ENCODE data around the gene ZNF714.
"Not testable (repeated sequence)": the region's sequence is repeated elsewhere in the genome, so short reads cannot be mapped to it uniquely, and the experiment has no call there.

Gene ZNF714

GRCh38 chr19:21133633-21134032 lies 51.6 kb downstream of the ZNF714 start:
- no peak for FAIRE-seq

DNA sequence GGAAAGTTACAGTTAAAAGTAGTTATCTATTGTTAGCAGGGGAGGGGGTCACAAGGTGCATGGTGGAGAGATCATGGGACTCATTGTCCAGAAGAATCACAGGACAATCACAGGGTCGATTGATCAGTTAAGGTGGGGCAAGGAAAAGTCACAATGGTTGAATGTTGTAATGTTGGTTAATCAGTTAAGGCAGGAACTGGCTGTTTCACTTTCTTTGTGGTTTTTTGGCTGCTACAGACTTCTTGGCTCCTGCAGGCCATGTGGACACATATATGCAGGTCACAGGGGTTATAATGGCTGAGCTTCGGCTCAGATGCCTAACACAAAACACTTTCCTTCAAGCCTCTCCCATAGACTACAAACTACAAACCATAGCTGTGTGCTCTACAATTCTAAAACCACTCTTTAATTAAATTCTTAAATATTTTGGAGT lies 52.9 kb downstream of the ZNF714 start:
- FAIRE-seq = no peak

- FAIRE-seq = no peak
Measured at GRCh38 chr19:21135433-21135832, 53.4 kb downstream of the ZNF714 start.

DNA sequence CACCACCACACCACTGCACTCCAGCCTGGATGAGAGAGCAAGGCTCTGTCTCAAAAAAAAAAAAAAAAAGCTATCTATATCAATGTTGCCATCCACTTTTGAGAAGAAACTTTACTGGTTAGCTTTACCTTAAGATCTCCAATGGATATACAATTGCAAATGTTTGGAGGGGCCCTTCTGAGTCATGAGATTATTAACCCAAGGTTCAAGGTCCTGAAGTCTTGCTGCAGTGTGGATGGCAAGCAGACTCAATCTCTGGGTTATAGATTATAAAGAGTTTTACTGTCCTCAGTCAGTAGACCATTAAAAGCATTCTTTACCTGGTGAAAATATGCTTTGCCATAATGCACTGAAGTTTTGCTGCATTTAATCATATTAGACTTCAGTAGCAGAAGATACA lies 56.1 kb downstream of the ZNF714 start:
- FAIRE-seq = no peak

GRCh38 chr19:21141006-21141405 lies 59.0 kb downstream of the ZNF714 start:
- FAIRE-seq = not testable (repeated sequence)

DNA sequence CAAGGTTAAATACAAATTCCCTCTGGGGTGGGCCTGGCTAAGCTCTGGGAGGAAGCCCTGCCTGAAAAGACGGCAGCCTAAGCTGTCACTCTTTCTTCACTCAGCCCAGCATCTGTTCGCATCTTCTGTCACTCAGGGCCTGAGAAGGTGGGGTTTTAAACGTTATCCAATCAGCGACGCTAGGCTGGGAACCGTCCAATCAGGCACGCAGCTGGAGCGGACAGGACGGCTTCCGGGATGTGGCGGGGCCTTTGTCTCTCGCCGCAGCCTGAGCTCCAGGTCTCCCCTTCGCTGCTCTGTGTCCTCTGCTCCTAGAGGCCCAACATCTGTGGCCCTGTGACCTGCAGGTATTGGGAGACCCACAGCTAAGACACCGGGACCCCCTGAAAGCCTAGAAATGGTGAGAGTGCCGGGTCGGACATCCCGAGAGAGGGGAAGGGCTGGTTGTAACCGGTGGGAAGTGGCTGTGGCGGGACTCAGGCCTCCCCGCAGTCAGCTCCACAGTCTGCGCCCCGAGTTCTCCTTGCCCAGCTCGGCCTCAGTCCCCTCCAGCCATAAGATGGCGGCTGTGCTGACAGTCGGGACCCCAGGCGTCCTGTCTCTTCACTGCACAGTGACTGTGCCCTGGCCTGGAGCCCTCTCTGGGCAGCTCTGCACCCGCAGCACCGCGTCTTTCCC lies 59.9 kb downstream of the ZNF714 start, which contains the start of gene ZNF431:
ZNF431 (plus strand) TSS at position 254 of the 678 bp plus-strand sequence; CDS start at position 398, 144 bp downstream.
- FAIRE-seq = peak; percentile 92

DNA sequence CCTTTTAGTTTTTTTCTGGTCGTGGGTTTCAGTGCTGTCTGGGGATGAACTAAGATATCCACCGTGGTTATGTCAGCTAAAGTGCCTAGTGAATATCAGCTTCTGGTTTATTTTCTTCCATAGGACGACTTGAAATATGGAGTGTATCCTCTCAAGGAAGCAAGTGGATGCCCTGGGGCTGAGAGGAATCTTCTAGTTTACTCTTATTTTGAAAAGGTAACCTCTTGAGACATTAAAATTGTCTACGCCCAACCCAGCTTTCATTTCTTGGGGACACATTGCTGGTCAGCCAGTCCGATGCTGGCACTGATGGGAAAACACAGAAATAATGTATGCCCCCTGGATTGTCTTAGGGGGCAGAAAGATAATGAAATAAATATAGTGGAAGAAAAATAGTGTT lies 61.4 kb downstream of the ZNF714 start:
- no peak for FAIRE-seq

DNA sequence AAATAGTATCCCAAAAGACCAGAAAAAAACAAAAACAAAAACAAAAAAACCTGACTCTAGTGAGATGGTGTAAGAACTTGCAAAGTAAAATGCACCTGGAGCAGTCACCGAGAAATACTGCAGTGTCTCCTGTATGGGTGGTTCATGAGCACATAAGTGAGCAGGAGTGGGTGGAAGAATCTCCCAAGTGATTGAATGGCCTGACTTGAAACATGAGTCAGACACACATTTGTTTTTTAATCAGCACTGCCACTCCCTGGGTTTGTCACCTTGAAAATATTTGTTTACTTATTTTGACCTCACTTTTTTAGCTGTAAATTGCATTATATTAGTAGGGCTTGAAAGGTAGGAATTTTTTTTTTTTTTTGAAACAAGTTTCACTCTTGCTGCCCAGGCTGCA lies 61.9 kb downstream of the ZNF714 start:
- no peak for FAIRE-seq

DNA sequence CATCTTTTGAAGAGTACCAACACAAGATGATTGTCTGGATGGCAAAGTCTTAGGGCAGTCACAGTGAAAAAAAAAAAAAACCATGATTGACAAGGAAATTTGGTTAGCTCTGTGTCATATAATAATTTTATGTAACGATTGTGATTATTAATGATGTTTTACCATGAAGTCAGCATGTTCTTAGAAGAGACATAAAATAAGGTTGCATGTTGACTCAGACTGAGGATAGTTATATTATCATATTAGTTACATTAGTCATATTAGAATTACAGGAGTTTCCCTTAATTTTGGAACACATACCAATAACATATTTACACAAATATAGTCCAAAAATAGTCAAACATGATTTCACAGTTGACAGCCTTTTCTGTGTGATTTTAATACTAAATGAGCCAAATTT lies 65.5 kb downstream of the ZNF714 start:
- peak; percentile 17 for FAIRE-seq

DNA sequence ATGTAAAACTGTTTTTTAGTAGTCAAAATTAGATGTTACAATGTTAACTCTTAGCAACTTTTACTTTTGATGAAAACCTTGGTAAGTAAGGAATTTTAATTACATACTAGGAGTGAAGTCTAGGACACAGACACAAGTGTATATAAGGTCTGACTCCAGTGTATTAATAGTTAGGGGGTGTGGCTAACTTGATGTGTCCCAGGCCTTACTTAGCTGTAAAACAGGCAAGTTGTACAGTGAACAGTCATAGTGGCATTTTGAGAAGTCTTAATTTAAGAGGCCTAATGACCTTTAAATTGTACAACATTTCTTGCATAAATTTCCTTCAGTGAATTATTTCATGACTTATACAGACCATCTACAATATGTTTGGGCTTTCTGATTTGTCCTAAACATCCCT lies 66.7 kb downstream of the ZNF714 start:
- no peak for FAIRE-seq

DNA sequence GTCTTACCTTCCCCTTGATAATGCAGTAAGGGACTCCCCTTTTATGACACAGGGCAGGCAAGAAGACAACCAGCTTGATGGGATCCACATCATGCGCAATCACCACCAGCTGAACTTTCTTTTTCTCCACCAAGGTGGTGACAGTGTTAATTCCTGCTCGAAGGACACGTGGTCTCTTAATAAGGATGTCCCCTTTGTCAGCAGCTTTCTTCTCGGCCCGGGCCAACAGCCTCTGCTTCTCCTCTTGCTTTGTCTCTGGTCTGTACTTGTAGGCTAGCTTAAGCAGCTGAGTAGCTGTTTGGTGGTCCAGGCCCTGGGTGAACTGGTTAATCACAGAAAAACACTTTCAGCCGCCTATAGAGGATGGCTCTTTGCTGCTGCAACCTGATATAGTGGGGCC lies 67.9 kb downstream of the ZNF714 start:
- FAIRE-seq = no peak

DNA sequence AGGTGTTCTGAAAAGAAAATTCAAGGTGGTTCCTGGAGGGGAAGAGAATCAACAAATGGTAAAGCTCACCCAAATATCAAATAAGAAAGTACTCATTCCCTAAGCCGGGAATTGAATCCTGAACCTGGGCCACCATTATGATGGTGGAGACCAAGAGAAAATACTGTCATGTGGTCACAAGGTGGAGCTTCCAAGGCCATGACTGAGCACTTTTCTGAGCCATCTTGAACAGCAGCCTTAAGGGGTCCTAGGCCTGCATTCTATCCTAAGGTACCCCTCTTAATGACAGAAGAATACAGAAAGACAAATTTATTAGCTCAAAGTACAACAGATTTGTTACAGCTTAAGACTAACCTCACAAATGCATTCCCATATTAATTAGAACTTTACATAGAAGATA lies 69.5 kb downstream of the ZNF714 start:
- FAIRE-seq = no peak

GRCh38 chr19:21158523-21159135 lies 76.6 kb downstream of the ZNF714 start:
- FAIRE-seq = no peak

GRCh38 chr19:21164541-21164940 lies 82.5 kb downstream of the ZNF714 start:
- FAIRE-seq = no peak

- FAIRE-seq = no peak
Measured at GRCh38 chr19:21166436-21166835, 84.4 kb downstream of the ZNF714 start.
